HG02938 (cell line): Measurements from ENCODE around the gene THRB.

Source experiments
- ATAC-seq: cut with Tn5 transposase; IDR thresholded peaks from one replicate; pipeline ENCODE4 v1.9.1; 2021; ENCODE audit warnings: mild to moderate bottlenecking, moderate library complexity; ENCODE audit not compliant: unreplicated experiment

The THRB gene

GRCh38 chr3:24494618-24495325 is at the start of gene THRB:
TSS of gene THRB (minus strand) at chr3:24494850.
- peak; percentile 63 for ATAC-seq

GRCh38 chr3:24541935-24542334 is 47.3 kb upstream of the THRB start:
- no peak for ATAC-seq

- no peak for ATAC-seq
These were observed 46.2 kb upstream of the THRB start for GRCh38 chr3:24540821-24541220.

GRCh38 chr3:24539699-24540098 is 45.0 kb upstream of the THRB start:
- no peak for ATAC-seq

GRCh38 chr3:24538891-24539290 is 44.2 kb upstream of the THRB start:
- no peak for ATAC-seq

- ATAC-seq: no peak
These were observed 39.0 kb upstream of the THRB start for GRCh38 chr3:24533561-24534193.

- no peak for ATAC-seq
These were observed 35.8 kb upstream of the THRB start for GRCh38 chr3:24530471-24530870.

- ATAC-seq: no peak
These were observed 34.6 kb upstream of the THRB start for GRCh38 chr3:24529210-24529609.

GRCh38 chr3:24526640-24527212 is 32.1 kb upstream of the THRB start:
- no peak for ATAC-seq

GRCh38 chr3:24525557-24525956 is 30.9 kb upstream of the THRB start:
- ATAC-seq: no peak

GRCh38 chr3:24525022-24525421 is 30.4 kb upstream of the THRB start:
- ATAC-seq: no peak

- ATAC-seq: no peak
These were observed 29.5 kb upstream of the THRB start for GRCh38 chr3:24523988-24524727.

GRCh38 chr3:24523215-24523614 is 28.6 kb upstream of the THRB start:
- no peak for ATAC-seq

- ATAC-seq: no peak
These were observed 27.5 kb upstream of the THRB start for GRCh38 chr3:24522146-24522579.

- ATAC-seq: no peak
These were observed 26.9 kb upstream of the THRB start for GRCh38 chr3:24521420-24522145.

GRCh38 chr3:24520976-24521419 is 26.3 kb upstream of the THRB start:
- no peak for ATAC-seq

- ATAC-seq: no peak
These were observed 25.4 kb upstream of the THRB start for GRCh38 chr3:24520101-24520495.

GRCh38 chr3:24519368-24520100 is 24.9 kb upstream of the THRB start:
- ATAC-seq: peak; percentile 63

GRCh38 chr3:24518990-24519367 is 24.3 kb upstream of the THRB start:
- ATAC-seq: no peak

GRCh38 chr3:24514119-24514518 is 19.5 kb upstream of the THRB start:
- no peak for ATAC-seq
